Measurements from ENCODE around the gene CEBPE.
A peak's percentile ranks its signal among the peaks of the same experiment; 100 is the strongest.

CEBPE gene

GRCh38 chr14:23086565-23086964 lies 32.5 kb downstream of the CEBPE start:
- TF ChIP-seq, protein P1, sequence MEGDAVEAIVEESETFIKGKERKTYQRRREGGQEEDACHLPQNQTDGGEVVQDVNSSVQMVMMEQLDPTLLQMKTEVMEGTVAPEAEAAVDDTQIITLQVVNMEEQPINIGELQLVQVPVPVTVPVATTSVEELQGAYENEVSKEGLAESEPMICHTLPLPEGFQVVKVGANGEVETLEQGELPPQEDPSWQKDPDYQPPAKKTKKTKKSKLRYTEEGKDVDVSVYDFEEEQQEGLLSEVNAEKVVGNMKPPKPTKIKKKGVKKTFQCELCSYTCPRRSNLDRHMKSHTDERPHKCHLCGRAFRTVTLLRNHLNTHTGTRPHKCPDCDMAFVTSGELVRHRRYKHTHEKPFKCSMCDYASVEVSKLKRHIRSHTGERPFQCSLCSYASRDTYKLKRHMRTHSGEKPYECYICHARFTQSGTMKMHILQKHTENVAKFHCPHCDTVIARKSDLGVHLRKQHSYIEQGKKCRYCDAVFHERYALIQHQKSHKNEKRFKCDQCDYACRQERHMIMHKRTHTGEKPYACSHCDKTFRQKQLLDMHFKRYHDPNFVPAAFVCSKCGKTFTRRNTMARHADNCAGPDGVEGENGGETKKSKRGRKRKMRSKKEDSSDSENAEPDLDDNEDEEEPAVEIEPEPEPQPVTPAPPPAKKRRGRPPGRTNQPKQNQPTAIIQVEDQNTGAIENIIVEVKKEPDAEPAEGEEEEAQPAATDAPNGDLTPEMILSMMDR (IDR thresholded peaks at IDR 0.05; ENCODE audit: low read depth, low read length, missing control alignments) = no peak
- no peak for DNase-seq (ENCODE audit: low read depth)
- H3K4me3 ChIP-seq (ENCODE audit: low read depth, low read length) = no peak overlapping the region
- in situ Hi-C loops (cut with HindIII; ENCODE audit: low sequenced_read_pairs) = no loop called here

DNA sequence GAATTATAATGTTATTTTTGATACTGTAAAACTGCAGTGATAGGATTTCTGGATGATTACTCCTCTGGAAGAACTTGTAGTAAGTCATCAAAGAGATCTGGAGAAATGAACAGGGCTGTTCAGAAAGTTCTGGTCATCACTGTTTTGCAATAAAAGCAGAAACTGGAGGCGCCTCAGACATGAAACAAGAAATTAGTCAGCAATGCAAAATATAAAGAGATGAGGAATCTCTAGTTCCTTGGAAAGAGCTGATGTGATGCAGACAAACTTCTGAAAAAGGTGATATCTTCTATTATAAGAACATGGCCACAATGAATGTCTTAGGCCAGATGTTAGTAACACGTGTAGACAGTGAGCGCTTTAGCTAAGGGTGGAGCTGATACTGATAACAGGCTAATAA lies 33.6 kb downstream of the CEBPE start:
- no peak for DNase-seq (ENCODE audit: low read depth)
- TF ChIP-seq, protein P1 (IDR thresholded peaks at IDR 0.05; ENCODE audit: low read depth, low read length, missing control alignments) = no peak
- in situ Hi-C loops (cut with HindIII; ENCODE audit: low sequenced_read_pairs) = no loop called here
- no peak overlapping the region for H3K4me3 ChIP-seq (ENCODE audit: low read depth, low read length)

GRCh38 chr14:23080474-23080873 lies 38.6 kb downstream of the CEBPE start:
- TF ChIP-seq, protein P1 (IDR thresholded peaks at IDR 0.05; ENCODE audit: low read depth, low read length, missing control alignments) = no peak
- H3K4me3 ChIP-seq (ENCODE audit: low read depth, low read length) = no peak overlapping the region
- in situ Hi-C loops (cut with HindIII; ENCODE audit: low sequenced_read_pairs) = no loop called here
- no peak for DNase-seq (ENCODE audit: low read depth)

- DNase-seq (ENCODE audit: low read depth) = no peak
- TF ChIP-seq, protein P1 (IDR thresholded peaks at IDR 0.05; ENCODE audit: low read depth, low read length, missing control alignments) = no peak
- in situ Hi-C loops (cut with HindIII; ENCODE audit: low sequenced_read_pairs) = no loop called here
- H3K4me3 ChIP-seq (ENCODE audit: low read depth, low read length) = no peak overlapping the region
These were observed 39.3 kb downstream of the CEBPE start for GRCh38 chr14:23079716-23080115.

DNA sequence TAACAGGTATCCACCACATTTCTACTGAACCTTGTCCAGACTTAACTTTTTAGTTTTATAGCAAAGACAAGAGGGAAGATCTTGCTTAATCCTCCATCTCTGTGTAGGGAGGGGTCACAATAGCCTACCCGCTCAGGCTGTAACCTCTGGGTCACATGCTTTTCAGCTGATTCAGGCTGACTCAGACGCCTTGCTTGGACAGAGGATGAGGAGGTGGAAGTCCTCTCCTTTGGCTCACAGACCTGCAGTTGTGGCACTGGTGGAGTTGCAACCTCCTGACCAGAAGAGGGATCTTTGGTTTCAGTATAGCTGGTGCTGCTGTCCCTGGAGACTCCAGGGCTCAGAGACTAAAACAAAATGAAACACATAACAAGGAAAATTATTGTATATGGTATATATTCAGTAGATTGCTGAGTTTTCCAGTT lies 40.4 kb downstream of the CEBPE start:
- no peak overlapping the region for H3K4me3 ChIP-seq (ENCODE audit: low read depth, low read length)
- in situ Hi-C loops (cut with HindIII; ENCODE audit: low sequenced_read_pairs) = no loop called here
- peak; percentile 55 for DNase-seq (ENCODE audit: low read depth)
- TF ChIP-seq, protein P1 (IDR thresholded peaks at IDR 0.05; ENCODE audit: low read depth, low read length, missing control alignments) = peak; percentile 6

DNA sequence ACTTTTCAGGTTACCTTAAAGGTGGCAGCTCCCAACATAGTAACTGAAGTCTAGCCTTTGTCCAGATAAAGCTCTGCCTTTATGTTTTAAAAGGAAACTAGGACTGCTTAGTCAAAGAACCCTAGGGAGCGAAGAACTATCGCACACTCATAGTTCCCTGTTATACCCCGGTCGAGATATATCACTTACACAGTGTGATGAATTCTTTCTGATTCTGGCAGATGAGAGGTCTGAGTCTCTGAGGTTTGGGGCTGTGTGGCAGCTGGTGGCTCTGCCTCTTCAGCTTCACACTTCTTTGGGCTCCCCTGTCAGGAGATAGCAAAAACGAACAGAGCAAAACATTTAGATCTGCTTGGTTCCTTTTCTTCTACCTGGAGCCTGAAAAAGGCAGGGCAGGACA lies 41.1 kb downstream of the CEBPE start:
- no peak overlapping the region for H3K4me3 ChIP-seq (ENCODE audit: low read depth, low read length)
- no peak for DNase-seq (ENCODE audit: low read depth)
- in situ Hi-C loops (cut with HindIII; ENCODE audit: low sequenced_read_pairs) = no loop called here
- TF ChIP-seq, protein P1 (IDR thresholded peaks at IDR 0.05; ENCODE audit: low read depth, low read length, missing control alignments) = no peak
